ENCODE results near the gene GPR155.

DNA sequence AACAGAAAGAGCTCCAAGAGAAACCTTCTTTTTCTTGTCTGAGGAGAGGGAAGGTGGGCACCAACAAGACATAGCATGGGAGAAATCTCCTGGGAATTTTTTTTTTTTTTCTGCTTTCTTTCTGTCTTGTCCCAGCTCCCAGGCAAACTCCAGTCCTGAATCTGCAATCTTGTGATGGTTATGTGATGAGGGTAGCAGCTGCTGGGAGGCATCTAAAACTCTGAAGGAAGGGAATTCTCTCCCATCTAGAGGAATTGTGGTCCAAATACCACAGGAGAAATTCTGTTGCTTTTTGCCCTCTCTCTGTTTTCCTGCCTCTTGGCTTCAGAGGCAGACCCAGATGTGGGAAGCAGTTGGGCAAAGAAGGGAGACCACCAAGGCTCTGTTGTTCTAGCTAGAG lies 74.6 kb downstream of the GPR155 start:
- TF ChIP-seq POLR2AphosphoS5 (IDR thresholded peaks at IDR 0.05; ENCODE audit: low read depth, low read length) (no peak), POLR2A (IDR thresholded peaks at IDR 0.05; ENCODE audit: low read depth, low read length) (no peak), PAX5 (IDR thresholded peaks at IDR 0.05; ENCODE audit: insufficient read depth, low read length, severe bottlenecking) (no peak)
